ENCODE data around the gene TUBA1B.
"Not testable (repeated sequence)": the region's sequence is repeated elsewhere in the genome, so short reads cannot be mapped to it uniquely, and the experiment has no call there.

Gene TUBA1B

GRCh38 chr12:49131051-49131893, at the start of gene TUBA1B:
TSS of gene TUBA1B (minus strand) at chr12:49131395. CDS start at chr12:49131300, 95 bp downstream.
- no peak for FAIRE-seq

GRCh38 chr12:49174218-49174617, 43.0 kb upstream of the TUBA1B start:
- no peak for FAIRE-seq

GRCh38 chr12:49170924-49171323, 39.7 kb upstream of the TUBA1B start:
- no peak for FAIRE-seq

- FAIRE-seq: no peak
Measured at GRCh38 chr12:49165114-49165513, 33.9 kb upstream of the TUBA1B start.

GRCh38 chr12:49161901-49162300, 30.7 kb upstream of the TUBA1B start:
- not testable (repeated sequence) for FAIRE-seq

- FAIRE-seq: no peak
Measured at GRCh38 chr12:49161092-49161795, 30.0 kb upstream of the TUBA1B start.

- no peak for FAIRE-seq
Measured at GRCh38 chr12:49160399-49160798, 29.2 kb upstream of the TUBA1B start.

- FAIRE-seq: no peak
Measured at GRCh38 chr12:49154221-49154620, 23.0 kb upstream of the TUBA1B start.

GRCh38 chr12:49147384-49147783, 16.2 kb upstream of the TUBA1B start:
- no peak for FAIRE-seq

GRCh38 chr12:49146406-49146805, 15.2 kb upstream of the TUBA1B start:
- FAIRE-seq: no peak

GRCh38 chr12:49144384-49144783, 13.2 kb upstream of the TUBA1B start:
- FAIRE-seq: no peak

- no peak for FAIRE-seq
Measured at GRCh38 chr12:49138999-49139398, 7.8 kb upstream of the TUBA1B start.

- no peak for FAIRE-seq
Measured at GRCh38 chr12:49138587-49138986, 7.4 kb upstream of the TUBA1B start.

GRCh38 chr12:49137476-49137875, 6.3 kb upstream of the TUBA1B start:
- no peak for FAIRE-seq

GRCh38 chr12:49136997-49137396, 5.8 kb upstream of the TUBA1B start:
- FAIRE-seq: not testable (repeated sequence)

- FAIRE-seq: no peak
Measured at GRCh38 chr12:49133590-49133989, 2.4 kb upstream of the TUBA1B start.

- no peak for FAIRE-seq
Measured at GRCh38 chr12:49133014-49133413, 1.8 kb upstream of the TUBA1B start.

GRCh38 chr12:49131894-49132461, 783 bp upstream of the TUBA1B start:
- FAIRE-seq: no peak

GRCh38 chr12:49130151-49131050, 794 bp downstream of the TUBA1B start:
- FAIRE-seq: no peak

- no peak for FAIRE-seq
Measured at GRCh38 chr12:49129332-49130150, 1.7 kb downstream of the TUBA1B start.

GRCh38 chr12:49127971-49128370, 3.2 kb downstream of the TUBA1B start:
- not testable (repeated sequence) for FAIRE-seq
